ENCODE measurements around the gene MACROD2.

- TF ChIP-seq CTCF (IDR thresholded peaks at IDR 0.05) (no peak), POLR2A (IDR thresholded peaks at IDR 0.05) (no peak), EP300 (IDR thresholded peaks at IDR 0.05) (no peak)
These were observed 1257.0 kb downstream of the MACROD2 start for GRCh38 chr20:15252304-15252703.

Measured in tibial nerve (tissue), 4 donors.